WTC11 (cell line): Measurements from ENCODE around the gene CHAT. TPM values are rescaled to one million over a fixed set of nuclear protein-coding genes. Genes with fewer than 3 reads are reported as not detected.

Source experiments
- ATAC-seq: fragments of 200-7000 bp; cut with Tn5 transposase; 2 replicates; pipeline ENCODE4 v1.10.0; 2021; ENCODE audit warnings: mild to moderate bottlenecking, moderate library complexity
- CTCF ChIA-PET: fragments of 300-600 bp; sonication (Branson Sonifier 250); formaldehyde crosslinking; loops from one replicate; lab custom pipeline; 2021; ENCODE audit warnings: antibody characterized with exemption; lab: Charles Lee
- POLR2A ChIA-PET: fragments of 350-600 bp; sonication (Branson Sonifier 250); formaldehyde crosslinking; loops from one replicate; lab custom pipeline; 2021; ENCODE audit warnings: antibody characterized with exemption; lab: Charles Lee
- DNase-seq: peaks from one replicate; pipeline ENCODE4 v3.0.0; 2021; ENCODE audit warnings: low spot score
- H3K27ac Mint-ChIP-seq: 2 replicates; pipeline ENCODE4 v1.8.0; 2021; ENCODE audit warnings: mixed read lengths
- H3K27me3 Mint-ChIP-seq: 2 replicates; pipeline ENCODE4 v1.8.0; 2021; ENCODE audit warnings: low read depth, mild to moderate bottlenecking, moderate library complexity, mixed read lengths
- H3K36me3 Mint-ChIP-seq: 2 replicates; pipeline ENCODE4 v1.8.0; 2021; ENCODE audit warnings: mixed read lengths
- H3K4me1 Mint-ChIP-seq: 2 replicates; pipeline ENCODE4 v1.8.0; 2022; ENCODE audit warnings: mixed read lengths
- H3K4me3 Mint-ChIP-seq: 2 replicates; pipeline ENCODE4 v1.8.0; 2021; ENCODE audit warnings: mild to moderate bottlenecking, moderate library complexity, mixed read lengths
- H3K9me3 Mint-ChIP-seq: 2 replicates; pipeline ENCODE4 v1.8.0; 2021; ENCODE audit warnings: mixed read lengths
- ATF1 ChIP-seq: sonication (generic); formaldehyde crosslinking; IDR thresholded peaks from 2 replicates; pipeline ENCODE4 v1.8.1; 2023; ENCODE audit warnings: mild to moderate bottlenecking, moderate library complexity, missing genetic modification reagents
- ATF2 ChIP-seq: sonication (generic); formaldehyde crosslinking; IDR thresholded peaks from 2 replicates; pipeline ENCODE4 v1.8.1; 2022; ENCODE audit warnings: low read depth, missing genetic modification reagents, borderline replicate concordance
- CBFB ChIP-seq: sonication (generic); formaldehyde crosslinking; IDR thresholded peaks from 2 replicates; pipeline ENCODE4 v1.8.1; 2022; ENCODE audit warnings: mild to moderate bottlenecking, low read depth, missing genetic modification reagents
- CREM ChIP-seq: sonication (generic); formaldehyde crosslinking; IDR thresholded peaks from 2 replicates; pipeline ENCODE4 v1.8.1; 2022; ENCODE audit warnings: mild to moderate bottlenecking, missing genetic modification reagents, moderate library complexity
- E2F1 ChIP-seq: sonication (generic); formaldehyde crosslinking; IDR thresholded peaks from 2 replicates; pipeline ENCODE4 v1.8.0; 2022; ENCODE audit warnings: mild to moderate bottlenecking, missing genetic modification reagents
- ELF4 ChIP-seq: sonication (generic); formaldehyde crosslinking; IDR thresholded peaks from 2 replicates; pipeline ENCODE4 v1.8.1; 2022; ENCODE audit warnings: low read depth, mild to moderate bottlenecking, moderate library complexity, missing genetic modification reagents
- HMGA2 ChIP-seq: fragments of 250-450 bp; sonication (Bioruptor Pico); IDR thresholded peaks from 2 replicates; pipeline ENCODE4 v1.4.0; 2021; ENCODE audit warnings: mild to moderate bottlenecking, moderate library complexity
- JAZF1 ChIP-seq: fragments of 250-450 bp; sonication (Bioruptor Pico); IDR thresholded peaks from 2 replicates; pipeline ENCODE4 v1.9.0; 2021; ENCODE audit warnings: moderate library complexity, mild to moderate bottlenecking, inconsistent platforms
- KAT7 ChIP-seq: sonication (generic); formaldehyde crosslinking; IDR thresholded peaks from 2 replicates; pipeline ENCODE4 v1.8.1; 2023; ENCODE audit warnings: missing genetic modification reagents, mild to moderate bottlenecking, borderline replicate concordance
- MXD4 ChIP-seq: fragments of 250-450 bp; sonication (Bioruptor Pico); IDR thresholded peaks from 2 replicates; pipeline ENCODE4 v1.8.0; 2021; ENCODE audit warnings: mild to moderate bottlenecking, moderate library complexity, borderline replicate concordance
- NFYB ChIP-seq: sonication (generic); formaldehyde crosslinking; conservative IDR thresholded peaks from 2 replicates; pipeline ENCODE4 v1.8.0; 2022; ENCODE audit warnings: low read depth, missing genetic modification reagents
- OVOL2 ChIP-seq: fragments of 250-450 bp; sonication (Bioruptor Pico); IDR thresholded peaks from 2 replicates; pipeline ENCODE4 v1.9.0; 2021; ENCODE audit warnings: mild to moderate bottlenecking, borderline replicate concordance
- RELA ChIP-seq: sonication (generic); formaldehyde crosslinking; IDR thresholded peaks from 2 replicates; pipeline ENCODE4 v1.8.1; 2022; ENCODE audit warnings: missing genetic modification reagents, mild to moderate bottlenecking, borderline replicate concordance
- RORB ChIP-seq: fragments of 250-450 bp; sonication (Bioruptor Pico); IDR thresholded peaks from 2 replicates; pipeline ENCODE4 v1.9.0; 2021; ENCODE audit warnings: mild to moderate bottlenecking
- SMAD3 ChIP-seq: sonication (generic); formaldehyde crosslinking; IDR thresholded peaks from 2 replicates; pipeline ENCODE4 v1.8.0; 2022; ENCODE audit warnings: missing genetic modification reagents, mild to moderate bottlenecking, borderline replicate concordance
- TEAD1 ChIP-seq: sonication (generic); formaldehyde crosslinking; IDR thresholded peaks from 2 replicates; pipeline ENCODE4 v1.8.0; 2022; ENCODE audit warnings: mild to moderate bottlenecking, missing genetic modification reagents
- ZBTB21 ChIP-seq: sonication (generic); formaldehyde crosslinking; IDR thresholded peaks from 2 replicates; pipeline ENCODE4 v1.8.1; 2023; ENCODE audit warnings: mild to moderate bottlenecking, missing genetic modification reagents, borderline replicate concordance
- ZNF317 ChIP-seq: sonication (generic); formaldehyde crosslinking; IDR thresholded peaks from 2 replicates; pipeline ENCODE4 v1.8.1; 2023; ENCODE audit warnings: low read depth, mild to moderate bottlenecking, moderate library complexity, missing genetic modification reagents, borderline replicate concordance
- ZNF416 ChIP-seq: fragments of 250-450 bp; sonication (Bioruptor Pico); IDR thresholded peaks from 2 replicates; pipeline ENCODE4 v1.9.0; 2021; ENCODE audit warnings: mild to moderate bottlenecking, inconsistent platforms
- ZNF423 ChIP-seq: fragments of 250-450 bp; sonication (Bioruptor Pico); IDR thresholded peaks from 2 replicates; pipeline ENCODE4 v2.1.2; 2022; ENCODE audit warnings: mild to moderate bottlenecking, moderate library complexity
- ZNF512 ChIP-seq: sonication (generic); formaldehyde crosslinking; IDR thresholded peaks from 2 replicates; pipeline ENCODE4 v1.8.1; 2022; ENCODE audit warnings: missing genetic modification reagents, borderline replicate concordance
- total RNA-seq: library from RNA; stranded (reverse); gene quantifications from 3 replicates; pipeline ENCODE4 v1.2.3, GENCODE V29; 2021
- TF ChIP-seq, protein P1 (sequence below): sonication (generic); formaldehyde crosslinking; IDR thresholded peaks from 2 replicates; pipeline ENCODE4 v1.8.0; 2022; ENCODE audit warnings: mild to moderate bottlenecking, missing genetic modification reagents
- TF ChIP-seq, protein P2 (sequence below): fragments of 250-450 bp; sonication (Bioruptor Pico); IDR thresholded peaks from 2 replicates; pipeline ENCODE4 v1.9.0; 2021; ENCODE audit warnings: mild to moderate bottlenecking, borderline replicate concordance
- TF ChIP-seq, protein P3 (sequence below): fragments of 250-450 bp; sonication (Bioruptor Pico); IDR thresholded peaks from 2 replicates; pipeline ENCODE4 v1.9.0; 2021; ENCODE audit warnings: mild to moderate bottlenecking

CHAT gene
- total RNA-seq, 1 experiment from 2014 or later: not detected

DNA sequence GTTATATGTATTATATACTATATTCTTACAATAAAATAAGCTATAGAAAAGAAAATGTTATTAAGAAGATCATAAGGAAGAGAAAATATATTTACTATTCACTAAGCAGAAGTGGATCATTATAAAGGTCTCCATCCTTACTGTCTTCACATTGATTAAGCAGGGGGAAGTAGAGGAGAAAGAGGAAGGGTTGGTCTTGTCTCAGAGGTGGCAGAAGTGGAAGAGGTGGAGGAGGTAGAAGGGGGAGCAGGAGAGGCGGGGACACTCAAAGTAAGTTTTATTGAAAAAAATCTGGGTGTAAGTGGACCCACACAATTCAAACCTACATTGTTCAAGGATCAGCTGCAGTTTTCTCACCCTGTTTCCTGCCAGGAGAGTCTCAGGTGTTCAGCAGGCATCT lies 46.0 kb upstream of the CHAT start (continued):
- TF ChIP-seq ATF2 (CRISPR knock-in tag) (no peak), ZNF423 (CRISPR knock-in tag) (no peak), E2F1 (CRISPR knock-in tag) (no peak), RORB (no peak), SMAD3 (CRISPR knock-in tag) (no peak), JAZF1 (no peak), CREM (CRISPR knock-in tag) (no peak), ATF1 (CRISPR knock-in tag) (no peak), NFYB (no peak)
- TF ChIP-seq, all 79 proteins: peak for 0

- H3K27me3 Mint-ChIP-seq: peaks cover 11% of the 10 kb centered on the region
- no peak for ATAC-seq
- CTCF ChIA-PET: interaction anchor here (1.0 kb wide), 1 partner anchor 25 kb away, joined by 3 read pairs; no protein-coding TSS in a partner anchor
- no peak for TF ChIP-seq HMGA2 (CRISPR knock-in tag)
- TF ChIP-seq, protein P1, sequence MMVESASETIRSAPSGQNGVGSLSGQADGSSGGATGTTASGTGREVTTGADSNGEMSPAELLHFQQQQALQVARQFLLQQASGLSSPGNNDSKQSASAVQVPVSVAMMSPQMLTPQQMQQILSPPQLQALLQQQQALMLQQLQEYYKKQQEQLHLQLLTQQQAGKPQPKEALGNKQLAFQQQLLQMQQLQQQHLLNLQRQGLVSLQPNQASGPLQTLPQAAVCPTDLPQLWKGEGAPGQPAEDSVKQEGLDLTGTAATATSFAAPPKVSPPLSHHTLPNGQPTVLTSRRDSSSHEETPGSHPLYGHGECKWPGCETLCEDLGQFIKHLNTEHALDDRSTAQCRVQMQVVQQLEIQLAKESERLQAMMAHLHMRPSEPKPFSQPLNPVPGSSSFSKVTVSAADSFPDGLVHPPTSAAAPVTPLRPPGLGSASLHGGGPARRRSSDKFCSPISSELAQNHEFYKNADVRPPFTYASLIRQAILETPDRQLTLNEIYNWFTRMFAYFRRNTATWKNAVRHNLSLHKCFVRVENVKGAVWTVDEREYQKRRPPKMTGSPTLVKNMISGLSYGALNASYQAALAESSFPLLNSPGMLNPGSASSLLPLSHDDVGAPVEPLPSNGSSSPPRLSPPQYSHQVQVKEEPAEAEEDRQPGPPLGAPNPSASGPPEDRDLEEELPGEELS (CRISPR knock-in tag): no peak
- TF ChIP-seq, protein P2, sequence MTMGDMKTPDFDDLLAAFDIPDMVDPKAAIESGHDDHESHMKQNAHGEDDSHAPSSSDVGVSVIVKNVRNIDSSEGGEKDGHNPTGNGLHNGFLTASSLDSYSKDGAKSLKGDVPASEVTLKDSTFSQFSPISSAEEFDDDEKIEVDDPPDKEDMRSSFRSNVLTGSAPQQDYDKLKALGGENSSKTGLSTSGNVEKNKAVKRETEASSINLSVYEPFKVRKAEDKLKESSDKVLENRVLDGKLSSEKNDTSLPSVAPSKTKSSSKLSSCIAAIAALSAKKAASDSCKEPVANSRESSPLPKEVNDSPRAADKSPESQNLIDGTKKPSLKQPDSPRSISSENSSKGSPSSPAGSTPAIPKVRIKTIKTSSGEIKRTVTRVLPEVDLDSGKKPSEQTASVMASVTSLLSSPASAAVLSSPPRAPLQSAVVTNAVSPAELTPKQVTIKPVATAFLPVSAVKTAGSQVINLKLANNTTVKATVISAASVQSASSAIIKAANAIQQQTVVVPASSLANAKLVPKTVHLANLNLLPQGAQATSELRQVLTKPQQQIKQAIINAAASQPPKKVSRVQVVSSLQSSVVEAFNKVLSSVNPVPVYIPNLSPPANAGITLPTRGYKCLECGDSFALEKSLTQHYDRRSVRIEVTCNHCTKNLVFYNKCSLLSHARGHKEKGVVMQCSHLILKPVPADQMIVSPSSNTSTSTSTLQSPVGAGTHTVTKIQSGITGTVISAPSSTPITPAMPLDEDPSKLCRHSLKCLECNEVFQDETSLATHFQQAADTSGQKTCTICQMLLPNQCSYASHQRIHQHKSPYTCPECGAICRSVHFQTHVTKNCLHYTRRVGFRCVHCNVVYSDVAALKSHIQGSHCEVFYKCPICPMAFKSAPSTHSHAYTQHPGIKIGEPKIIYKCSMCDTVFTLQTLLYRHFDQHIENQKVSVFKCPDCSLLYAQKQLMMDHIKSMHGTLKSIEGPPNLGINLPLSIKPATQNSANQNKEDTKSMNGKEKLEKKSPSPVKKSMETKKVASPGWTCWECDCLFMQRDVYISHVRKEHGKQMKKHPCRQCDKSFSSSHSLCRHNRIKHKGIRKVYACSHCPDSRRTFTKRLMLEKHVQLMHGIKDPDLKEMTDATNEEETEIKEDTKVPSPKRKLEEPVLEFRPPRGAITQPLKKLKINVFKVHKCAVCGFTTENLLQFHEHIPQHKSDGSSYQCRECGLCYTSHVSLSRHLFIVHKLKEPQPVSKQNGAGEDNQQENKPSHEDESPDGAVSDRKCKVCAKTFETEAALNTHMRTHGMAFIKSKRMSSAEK (CRISPR knock-in tag): no peak
- TF ChIP-seq, protein P3, sequence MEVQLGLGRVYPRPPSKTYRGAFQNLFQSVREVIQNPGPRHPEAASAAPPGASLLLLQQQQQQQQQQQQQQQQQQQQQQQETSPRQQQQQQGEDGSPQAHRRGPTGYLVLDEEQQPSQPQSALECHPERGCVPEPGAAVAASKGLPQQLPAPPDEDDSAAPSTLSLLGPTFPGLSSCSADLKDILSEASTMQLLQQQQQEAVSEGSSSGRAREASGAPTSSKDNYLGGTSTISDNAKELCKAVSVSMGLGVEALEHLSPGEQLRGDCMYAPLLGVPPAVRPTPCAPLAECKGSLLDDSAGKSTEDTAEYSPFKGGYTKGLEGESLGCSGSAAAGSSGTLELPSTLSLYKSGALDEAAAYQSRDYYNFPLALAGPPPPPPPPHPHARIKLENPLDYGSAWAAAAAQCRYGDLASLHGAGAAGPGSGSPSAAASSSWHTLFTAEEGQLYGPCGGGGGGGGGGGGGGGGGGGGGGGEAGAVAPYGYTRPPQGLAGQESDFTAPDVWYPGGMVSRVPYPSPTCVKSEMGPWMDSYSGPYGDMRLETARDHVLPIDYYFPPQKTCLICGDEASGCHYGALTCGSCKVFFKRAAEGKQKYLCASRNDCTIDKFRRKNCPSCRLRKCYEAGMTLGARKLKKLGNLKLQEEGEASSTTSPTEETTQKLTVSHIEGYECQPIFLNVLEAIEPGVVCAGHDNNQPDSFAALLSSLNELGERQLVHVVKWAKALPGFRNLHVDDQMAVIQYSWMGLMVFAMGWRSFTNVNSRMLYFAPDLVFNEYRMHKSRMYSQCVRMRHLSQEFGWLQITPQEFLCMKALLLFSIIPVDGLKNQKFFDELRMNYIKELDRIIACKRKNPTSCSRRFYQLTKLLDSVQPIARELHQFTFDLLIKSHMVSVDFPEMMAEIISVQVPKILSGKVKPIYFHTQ: no peak
- no peak for TF ChIP-seq ZNF317 (CRISPR knock-in tag)
- no peak for TF ChIP-seq MXD4 (CRISPR knock-in tag)
- TF ChIP-seq CREM (CRISPR knock-in tag): no peak
- TF ChIP-seq ELF4 (CRISPR knock-in tag): no peak
- TF ChIP-seq ZNF416 (CRISPR knock-in tag): no peak
- no peak for TF ChIP-seq ZBTB21
- no peak for TF ChIP-seq JAZF1
- TF ChIP-seq KAT7: no peak
- no peak for TF ChIP-seq CBFB (CRISPR knock-in tag)
- no peak for TF ChIP-seq ZNF512 (CRISPR knock-in tag)
- no peak for TF ChIP-seq OVOL2 (CRISPR knock-in tag)
- no peak for TF ChIP-seq RELA
- no peak for TF ChIP-seq TEAD1 (CRISPR knock-in tag)
These were observed 45.6 kb upstream of the CHAT start for GRCh38 chr10:49568235-49568634.

More at GRCh38 chr10:49568235-49568634, 45.6 kb upstream of the CHAT start:
- H3K4me1 Mint-ChIP-seq: no peaks in the 10 kb centered on the region
- no peak overlapping the region for H3K4me3 Mint-ChIP-seq
- DNase-seq: no peak
- 0 out of 2 replicates have a peak, but pooled peaks cover 6% of the 10 kb centered on the region for H3K36me3 Mint-ChIP-seq
- no peak overlapping the region for H3K27ac Mint-ChIP-seq
- POLR2A ChIA-PET: no interaction called here
- H3K9me3 Mint-ChIP-seq: peaks cover 30% of the 10 kb centered on the region
